ENCODE measurements around the gene HNRNPH1.
"Not testable (repeated sequence)": the region's sequence is repeated elsewhere in the genome, so short reads cannot be mapped to it uniquely, and the experiment has no call there.

HNRNPH1 gene

GRCh38 chr5:179633501-179634369 is 10.3 kb upstream of the HNRNPH1 start:
- in situ Hi-C loops (cut with HindIII; ENCODE audit: low pct_unique_long_range_greater_than_20kb, low sequenced_read_pairs); DNase-seq (ENCODE audit: low read depth in 1 of 2, low spot score in 1 of 2): not testable (repeated sequence)

DNA sequence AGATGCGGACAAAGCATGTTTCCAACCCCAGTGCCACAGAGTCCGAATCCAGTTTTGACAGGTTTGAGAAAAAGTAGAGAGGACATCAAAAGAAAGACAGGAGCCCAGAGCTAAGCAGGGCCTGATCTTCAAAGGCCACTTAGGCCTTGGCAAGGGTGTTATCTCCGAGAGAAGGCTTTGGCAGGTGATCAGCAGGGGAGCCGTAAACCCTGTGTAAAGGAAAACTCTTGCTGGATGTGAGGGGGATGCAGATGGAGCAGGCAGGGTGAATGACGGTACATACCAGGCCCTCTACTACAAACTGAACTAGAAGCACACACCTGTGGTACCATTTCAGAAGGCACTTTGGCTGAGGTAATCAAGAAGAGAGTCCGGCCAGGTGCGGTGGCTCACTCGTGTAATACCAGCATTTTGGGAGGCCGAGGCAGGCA is 1.4 kb upstream of the HNRNPH1 start:
- DNase-seq (ENCODE audit: low read depth in 1 of 2, low spot score in 1 of 2): no peak
- in situ Hi-C loops (cut with HindIII; ENCODE audit: low pct_unique_long_range_greater_than_20kb, low sequenced_read_pairs): no loop called here
- TF ChIP-seq JUND (IDR thresholded peaks at IDR 0.05; ENCODE audit: low read depth): no peak

- TF ChIP-seq JUND (IDR thresholded peaks at IDR 0.05; ENCODE audit: low read depth): no peak
- in situ Hi-C loops (cut with HindIII; ENCODE audit: low pct_unique_long_range_greater_than_20kb, low sequenced_read_pairs): no loop called here
- DNase-seq (ENCODE audit: low read depth in 1 of 2, low spot score in 1 of 2): peak in 1 of 2 experiments; percentile 43
These were observed 653 bp upstream of the HNRNPH1 start for GRCh38 chr5:179623906-179624741.

- in situ Hi-C loops (cut with HindIII; ENCODE audit: low pct_unique_long_range_greater_than_20kb, low sequenced_read_pairs): no loop called here
- TF ChIP-seq JUND (IDR thresholded peaks at IDR 0.05; ENCODE audit: low read depth): no peak
- no peak for DNase-seq (ENCODE audit: low read depth in 1 of 2, low spot score in 1 of 2)
These were observed 1.8 kb downstream of the HNRNPH1 start for GRCh38 chr5:179621551-179622214.

DNA sequence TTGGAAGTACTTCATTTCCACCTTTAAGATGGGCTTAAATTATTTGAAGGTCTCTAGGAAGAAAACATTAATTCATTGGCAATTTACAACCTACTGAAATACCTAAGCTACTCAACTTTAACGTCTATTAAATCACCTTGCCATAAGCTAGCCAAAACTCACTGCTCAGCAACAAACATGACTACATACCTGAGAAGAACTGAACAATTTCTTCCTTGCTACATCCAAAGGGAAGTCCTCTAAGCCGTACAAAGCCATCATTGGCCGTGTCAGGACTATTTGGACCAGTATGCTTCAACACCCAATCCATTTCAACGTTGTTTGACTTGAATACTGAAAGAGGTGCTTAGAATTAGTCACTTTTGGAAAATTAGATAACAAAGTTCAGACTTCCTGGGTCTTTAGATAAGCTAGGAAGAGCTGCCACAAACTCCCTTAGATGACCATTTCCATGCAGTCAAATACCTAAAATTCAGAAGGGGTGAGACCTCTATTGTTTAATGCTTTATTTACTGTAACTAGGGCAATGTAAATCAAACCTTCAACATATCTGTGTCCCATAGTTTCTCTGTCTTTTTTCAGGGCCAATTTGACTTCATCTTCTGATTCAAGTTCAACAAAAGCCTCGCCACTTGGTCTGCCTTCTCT is 2.6 kb downstream of the HNRNPH1 start:
- DNase-seq (ENCODE audit: low read depth in 1 of 2, low spot score in 1 of 2): no peak

GRCh38 chr5:179620293-179620692 is 3.2 kb downstream of the HNRNPH1 start:
- DNase-seq (ENCODE audit: low read depth in 1 of 2, low spot score in 1 of 2): no peak
- no peak for TF ChIP-seq JUND (IDR thresholded peaks at IDR 0.05; ENCODE audit: low read depth)
- in situ Hi-C loops (cut with HindIII; ENCODE audit: low pct_unique_long_range_greater_than_20kb, low sequenced_read_pairs): no loop called here

More for the DNA sequence above, 2.6 kb downstream of the HNRNPH1 start:
- no peak for TF ChIP-seq JUND (IDR thresholded peaks at IDR 0.05; ENCODE audit: low read depth)
- in situ Hi-C loops (cut with HindIII; ENCODE audit: low pct_unique_long_range_greater_than_20kb, low sequenced_read_pairs): no loop called here

- no peak for TF ChIP-seq JUND (IDR thresholded peaks at IDR 0.05; ENCODE audit: low read depth)
- no peak for DNase-seq (ENCODE audit: low read depth in 1 of 2, low spot score in 1 of 2)
- in situ Hi-C loops (cut with HindIII; ENCODE audit: low pct_unique_long_range_greater_than_20kb, low sequenced_read_pairs): no loop called here
These were observed 3.7 kb downstream of the HNRNPH1 start for GRCh38 chr5:179619776-179620175.

DNA sequence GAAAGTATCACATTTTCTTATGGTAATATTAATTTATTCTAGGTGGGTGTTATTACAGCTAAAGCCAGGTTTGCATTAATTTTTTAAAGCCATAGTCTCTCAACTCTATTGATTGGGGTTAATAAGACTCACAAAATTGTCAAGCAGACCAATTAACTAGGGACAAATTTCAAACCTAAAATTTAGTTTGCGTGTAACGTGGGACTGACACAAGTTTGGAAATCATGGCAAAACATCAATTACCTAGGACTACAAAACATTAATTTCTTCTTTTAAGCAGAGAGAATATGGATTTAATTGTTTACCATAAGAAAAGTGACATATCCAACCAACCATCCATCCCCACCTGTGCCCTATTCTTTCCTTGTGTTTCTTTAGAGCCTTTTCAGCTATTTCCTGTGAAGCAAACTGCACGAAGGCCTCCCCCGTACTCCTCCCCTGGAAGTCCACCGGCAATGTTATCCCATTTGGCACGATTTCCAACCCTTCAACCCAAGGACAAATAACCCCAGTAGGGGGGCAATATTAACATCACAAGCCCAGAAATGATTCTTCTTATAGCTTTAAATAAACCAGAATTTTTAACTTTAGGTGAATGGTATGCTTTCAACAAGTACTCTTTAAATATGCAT is 4.4 kb downstream of the HNRNPH1 start:
- in situ Hi-C loops (cut with HindIII; ENCODE audit: low pct_unique_long_range_greater_than_20kb, low sequenced_read_pairs): no loop called here
- no peak for DNase-seq (ENCODE audit: low read depth in 1 of 2, low spot score in 1 of 2)
- no peak for TF ChIP-seq JUND (IDR thresholded peaks at IDR 0.05; ENCODE audit: low read depth)

- TF ChIP-seq JUND (IDR thresholded peaks at IDR 0.05; ENCODE audit: low read depth): no peak
- no peak for DNase-seq (ENCODE audit: low read depth in 1 of 2, low spot score in 1 of 2)
- in situ Hi-C loops (cut with HindIII; ENCODE audit: low pct_unique_long_range_greater_than_20kb, low sequenced_read_pairs): no loop called here
These were observed 5.5 kb downstream of the HNRNPH1 start for GRCh38 chr5:179617930-179618329.

GRCh38 chr5:179616002-179616594 is 7.4 kb downstream of the HNRNPH1 start:
- in situ Hi-C loops (cut with HindIII; ENCODE audit: low pct_unique_long_range_greater_than_20kb, low sequenced_read_pairs): no loop called here
- no peak for DNase-seq (ENCODE audit: low read depth in 1 of 2, low spot score in 1 of 2)
- no peak for TF ChIP-seq JUND (IDR thresholded peaks at IDR 0.05; ENCODE audit: low read depth)

DNA sequence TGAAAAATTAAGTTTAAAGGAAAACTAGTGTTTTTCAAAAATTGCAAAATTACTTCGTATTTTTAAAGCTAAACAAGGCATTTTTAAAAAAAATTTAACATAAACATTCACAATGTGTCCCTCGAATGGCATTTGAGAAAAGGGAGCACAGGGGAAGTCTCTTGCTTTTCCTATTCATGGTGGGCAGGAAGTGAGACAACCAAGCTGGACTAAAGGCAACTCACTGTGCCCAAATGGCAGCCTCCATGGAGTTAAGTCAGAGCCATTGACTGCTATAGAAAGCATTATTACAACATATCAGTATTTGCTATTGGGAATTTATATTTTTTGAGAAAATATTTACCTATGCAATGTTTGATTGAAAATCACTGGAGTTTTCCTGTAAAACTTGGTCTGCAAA is 8.3 kb downstream of the HNRNPH1 start:
- no peak for DNase-seq (ENCODE audit: low read depth in 1 of 2, low spot score in 1 of 2)
- TF ChIP-seq JUND (IDR thresholded peaks at IDR 0.05; ENCODE audit: low read depth): no peak
- in situ Hi-C loops (cut with HindIII; ENCODE audit: low pct_unique_long_range_greater_than_20kb, low sequenced_read_pairs): no loop called here
